HG03108 (cell line): ENCODE results near the gene ARTN.

Source experiments
- ATAC-seq: cut with Tn5 transposase; IDR thresholded peaks from one replicate; pipeline ENCODE4 v1.9.1; 2021; ENCODE audit warnings: moderate library complexity; ENCODE audit not compliant: unreplicated experiment

The ARTN gene

GRCh38 chr1:43969746-43970466 is 36.3 kb downstream of the ARTN start, which contains the start of gene DPH2:
TSS of gene DPH2 (plus strand) at chr1:43970010. CDS start at chr1:43970176, 166 bp downstream.
- ATAC-seq, result peak; percentile 81

DNA sequence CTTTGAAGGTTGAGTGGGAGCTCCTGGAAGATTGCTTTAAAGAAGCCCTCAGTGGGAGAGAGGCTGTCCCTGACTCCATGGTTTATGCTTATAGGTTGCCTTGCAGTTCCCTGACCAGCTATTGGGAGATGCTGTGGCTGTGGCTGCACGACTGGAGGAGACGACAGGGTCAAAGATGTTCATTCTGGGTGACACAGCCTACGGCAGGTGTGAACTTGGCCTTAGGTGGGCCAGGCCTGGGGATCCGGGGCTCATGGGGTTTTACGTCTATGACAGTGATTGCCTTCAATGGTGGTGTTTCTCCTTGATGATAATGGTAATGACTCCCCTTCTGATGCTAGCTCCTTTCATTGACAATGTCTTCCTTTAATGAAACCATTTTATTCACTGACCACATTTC is 36.9 kb downstream of the ARTN start:
- no peak for ATAC-seq

- ATAC-seq, result no peak
Measured at GRCh38 chr1:43970911-43971310, 37.3 kb downstream of the ARTN start.

- no peak for ATAC-seq
Measured at GRCh38 chr1:43971336-43971980, 37.9 kb downstream of the ARTN start.

DNA sequence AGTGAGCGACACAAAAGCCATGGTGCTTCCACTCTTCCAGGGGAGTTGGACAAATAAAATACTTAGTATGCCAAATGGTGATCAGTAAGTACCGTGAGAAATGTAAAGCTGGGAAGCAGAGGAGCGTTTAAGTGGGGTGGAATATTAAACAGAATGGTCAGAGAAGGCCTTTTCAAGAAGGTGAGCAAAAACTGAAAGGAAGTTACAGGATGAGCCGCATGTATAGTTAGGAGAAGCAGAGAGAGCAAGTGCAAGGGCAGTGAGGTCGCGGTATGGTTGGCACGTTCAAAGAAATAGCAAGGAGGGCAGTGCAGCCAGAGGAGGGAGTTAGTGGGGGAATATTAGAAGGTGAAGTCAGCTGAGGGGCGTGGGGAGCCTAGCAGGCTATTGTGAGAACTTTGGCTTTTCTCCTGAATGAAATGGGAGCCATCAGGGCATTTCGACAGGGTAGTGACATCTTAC is 40.4 kb downstream of the ARTN start:
- ATAC-seq, result no peak

DNA sequence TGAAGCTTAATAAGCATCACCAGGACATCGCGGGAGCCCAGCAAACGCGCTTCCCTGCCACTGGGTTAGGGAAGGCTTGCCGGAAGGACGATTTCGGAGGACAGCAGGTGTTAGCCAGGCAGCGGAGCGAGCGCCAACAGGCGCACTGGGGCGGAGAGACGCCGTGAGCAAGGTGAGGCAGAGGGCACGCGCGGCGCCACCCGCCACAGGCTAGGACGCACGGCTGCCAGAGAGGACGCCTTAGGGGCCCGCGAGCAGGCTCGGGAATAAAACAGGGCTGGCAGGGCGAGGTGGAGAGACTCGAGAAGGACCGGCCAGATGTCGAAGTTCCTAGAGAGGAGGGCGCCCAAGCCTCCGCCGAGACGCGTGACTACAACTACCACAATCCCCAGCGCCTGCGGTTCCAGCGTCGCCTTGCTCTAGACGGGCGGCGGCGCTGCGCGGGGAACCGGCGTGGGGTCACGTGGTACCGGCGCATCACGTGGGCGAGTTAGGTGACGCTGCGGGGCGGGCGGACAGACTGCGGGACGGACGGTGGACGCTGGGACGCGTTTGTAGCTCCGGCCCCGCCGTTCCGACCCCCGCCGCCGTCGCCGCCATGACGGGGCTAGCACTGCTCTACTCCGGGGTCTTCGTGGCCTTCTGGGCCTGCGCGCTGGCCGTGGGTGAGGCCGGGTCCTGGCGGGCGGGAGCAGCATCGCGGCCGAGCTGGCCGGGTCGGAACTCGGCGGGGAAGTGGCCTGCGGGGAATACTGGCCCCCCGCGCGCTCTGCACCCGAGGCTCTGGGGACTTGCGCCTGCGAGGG is 41.0 kb downstream of the ARTN start, which contains the start of gene ATP6V0B:
Gene ATP6V0B, plus strand, starts transcription at position 518 of the 806 bp plus-strand sequence. Its CDS starts 81 bp downstream, at position 599.
- peak; percentile 49 for ATAC-seq

GRCh38 chr1:43975249-43975961 is 41.8 kb downstream of the ARTN start:
- ATAC-seq, result no peak

DNA sequence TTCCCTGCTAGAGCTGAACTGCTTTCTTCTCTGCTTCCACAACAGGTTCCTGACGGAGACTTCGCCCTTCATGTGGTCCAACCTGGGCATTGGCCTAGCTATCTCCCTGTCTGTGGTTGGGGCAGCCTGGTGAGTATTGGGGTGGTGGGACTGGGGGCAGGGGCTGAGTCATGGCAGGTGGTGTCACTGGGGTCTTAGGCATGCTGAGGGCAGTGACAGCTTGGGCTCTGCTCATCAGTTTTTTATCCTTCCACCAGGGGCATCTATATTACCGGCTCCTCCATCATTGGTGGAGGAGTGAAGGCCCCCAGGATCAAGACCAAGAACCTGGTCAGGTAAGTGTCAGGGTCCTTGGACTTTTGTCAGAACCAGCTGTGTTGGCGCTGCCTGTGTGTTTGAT is 42.4 kb downstream of the ARTN start:
- ATAC-seq, result no peak

DNA sequence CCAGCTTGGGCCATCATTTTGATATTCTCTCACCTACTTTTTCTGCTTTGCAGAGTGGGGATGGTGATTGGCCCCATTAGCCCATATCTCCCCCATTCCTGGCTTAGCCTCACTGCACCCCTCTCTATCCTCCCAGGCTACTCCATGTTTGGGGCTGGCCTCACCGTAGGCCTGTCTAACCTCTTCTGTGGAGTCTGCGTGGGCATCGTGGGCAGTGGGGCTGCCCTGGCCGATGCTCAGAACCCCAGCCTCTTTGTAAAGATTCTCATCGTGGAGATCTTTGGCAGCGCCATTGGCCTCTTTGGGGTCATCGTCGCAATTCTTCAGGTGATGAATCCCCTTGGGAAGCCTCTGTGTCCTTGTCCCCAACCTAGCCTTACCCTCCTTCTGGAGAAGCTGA is 43.3 kb downstream of the ARTN start:
- ATAC-seq, result no peak

- no peak for ATAC-seq
Measured at GRCh38 chr1:43977376-43978263, 44.0 kb downstream of the ARTN start.

DNA sequence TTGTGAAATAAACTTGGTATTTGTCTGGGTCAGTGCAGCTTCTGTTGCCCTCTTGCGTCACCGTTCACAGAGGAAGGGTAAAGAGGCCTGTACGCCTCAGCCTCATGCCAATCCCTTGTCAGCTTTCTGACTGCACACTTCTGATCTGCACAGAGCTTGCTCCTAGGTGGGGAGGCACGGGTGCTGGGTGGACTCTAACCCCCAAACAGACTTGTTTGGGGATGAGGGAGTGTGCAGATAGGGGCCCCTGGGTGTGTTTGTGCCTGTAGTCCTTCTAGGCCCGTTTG is 44.6 kb downstream of the ARTN start:
- no peak for ATAC-seq

DNA sequence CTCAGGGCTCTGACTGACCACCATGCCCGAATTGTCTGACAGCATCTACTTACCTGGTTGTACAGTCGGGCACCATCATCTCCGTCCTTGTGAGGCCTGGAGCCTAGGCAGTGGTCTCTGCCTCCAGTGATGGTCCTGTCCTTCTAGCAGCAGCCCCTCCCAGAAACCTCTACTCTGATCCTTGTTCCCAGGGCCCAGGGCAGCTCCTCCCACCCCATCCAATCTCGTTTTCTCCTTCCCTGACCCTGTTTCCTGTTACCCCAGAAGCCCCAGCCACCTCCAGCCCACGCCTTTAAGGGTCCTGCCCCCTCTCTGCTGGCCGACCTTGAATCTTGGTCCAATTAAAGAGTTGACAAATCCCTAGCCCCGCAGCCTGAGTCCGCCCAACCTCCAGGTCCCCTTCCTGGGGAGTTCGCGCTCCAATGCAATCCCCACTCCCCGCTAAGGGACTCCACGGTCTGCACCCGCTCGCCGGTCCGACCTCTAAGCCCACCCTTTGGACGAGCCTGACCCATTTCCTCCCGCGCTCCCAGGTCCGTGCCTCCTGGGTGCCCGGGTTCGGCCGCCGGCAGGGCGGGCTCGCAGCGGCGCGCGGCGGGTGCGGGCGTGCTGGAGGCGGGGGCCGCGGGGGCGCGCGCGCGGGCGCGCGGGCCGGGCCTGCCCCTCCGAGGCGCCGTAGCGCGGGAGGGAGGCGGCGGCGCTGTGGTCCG is 45.1 kb downstream of the ARTN start, which contains the start of gene B4GALT2:
Gene B4GALT2, plus strand, starts transcription at position 660 of the 710 bp plus-strand sequence. CDS start 1,951 bp downstream, outside the sequence.
- no peak for ATAC-seq

DNA sequence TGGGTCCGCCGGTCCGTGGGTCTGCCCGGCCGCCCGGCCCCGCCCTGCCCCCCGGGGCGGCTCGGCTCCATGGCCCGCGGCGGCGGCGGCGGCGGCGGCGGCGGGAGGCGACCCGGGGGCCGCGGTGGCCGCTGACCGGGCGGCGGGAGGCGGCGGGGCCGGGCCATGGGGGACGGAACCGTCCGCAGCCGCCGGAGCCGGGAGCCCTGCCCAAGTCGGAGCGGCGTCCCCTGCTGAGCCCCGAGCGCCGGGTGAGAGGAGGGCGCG is 45.6 kb downstream of the ARTN start:
- no peak for ATAC-seq

- no peak for ATAC-seq
Measured at GRCh38 chr1:43979528-43980254, 46.1 kb downstream of the ARTN start.

GRCh38 chr1:43980255-43981134 is 46.9 kb downstream of the ARTN start:
- ATAC-seq, result no peak

DNA sequence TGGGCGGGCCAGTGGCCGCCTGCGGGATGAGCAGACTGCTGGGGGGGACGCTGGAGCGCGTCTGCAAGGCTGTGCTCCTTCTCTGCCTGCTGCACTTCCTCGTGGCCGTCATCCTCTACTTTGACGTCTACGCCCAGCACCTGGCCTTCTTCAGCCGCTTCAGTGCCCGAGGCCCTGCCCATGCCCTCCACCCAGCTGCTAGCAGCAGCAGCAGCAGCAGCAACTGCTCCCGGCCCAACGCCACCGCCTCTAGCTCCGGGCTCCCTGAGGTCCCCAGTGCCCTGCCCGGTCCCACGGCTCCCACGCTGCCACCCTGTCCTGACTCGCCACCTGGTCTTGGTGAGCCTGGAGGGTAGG is 47.5 kb downstream of the ARTN start:
- ATAC-seq, result no peak

DNA sequence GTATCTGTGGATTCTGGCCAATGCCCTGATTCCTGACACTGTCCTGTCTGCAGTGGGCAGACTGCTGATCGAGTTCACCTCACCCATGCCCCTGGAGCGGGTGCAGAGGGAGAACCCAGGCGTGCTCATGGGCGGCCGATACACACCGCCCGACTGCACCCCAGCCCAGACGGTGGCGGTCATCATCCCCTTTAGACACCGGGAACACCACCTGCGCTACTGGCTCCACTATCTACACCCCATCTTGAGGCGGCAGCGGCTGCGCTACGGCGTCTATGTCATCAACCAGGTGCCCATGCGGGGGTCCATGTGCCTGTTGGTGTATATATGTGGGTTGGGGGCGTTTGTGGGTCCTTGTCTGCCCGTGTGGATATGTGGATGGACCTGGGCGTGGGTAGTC is 48.0 kb downstream of the ARTN start:
- ATAC-seq, result no peak

DNA sequence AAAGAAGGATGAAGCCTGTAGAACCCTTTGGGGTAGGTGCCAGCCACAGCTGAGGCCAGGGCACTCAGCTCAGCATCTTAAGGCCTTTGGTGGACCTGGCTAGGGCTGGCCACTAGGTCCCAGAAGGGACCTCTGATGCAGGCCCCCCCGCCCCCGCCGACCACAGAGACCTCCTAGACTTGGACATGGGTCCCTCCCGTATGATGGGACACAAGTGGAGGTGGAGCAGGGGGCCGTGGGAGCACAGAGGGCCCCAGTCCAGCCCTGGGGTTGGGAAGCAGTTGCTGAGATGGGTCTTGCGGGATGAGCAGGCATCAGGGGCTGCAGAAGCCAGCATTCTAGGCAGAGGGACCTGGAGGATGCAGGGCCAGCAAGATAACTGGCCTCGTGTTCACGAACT is 48.6 kb downstream of the ARTN start:
- no peak for ATAC-seq
